ENCODE results near the gene MYO1G.

DNA sequence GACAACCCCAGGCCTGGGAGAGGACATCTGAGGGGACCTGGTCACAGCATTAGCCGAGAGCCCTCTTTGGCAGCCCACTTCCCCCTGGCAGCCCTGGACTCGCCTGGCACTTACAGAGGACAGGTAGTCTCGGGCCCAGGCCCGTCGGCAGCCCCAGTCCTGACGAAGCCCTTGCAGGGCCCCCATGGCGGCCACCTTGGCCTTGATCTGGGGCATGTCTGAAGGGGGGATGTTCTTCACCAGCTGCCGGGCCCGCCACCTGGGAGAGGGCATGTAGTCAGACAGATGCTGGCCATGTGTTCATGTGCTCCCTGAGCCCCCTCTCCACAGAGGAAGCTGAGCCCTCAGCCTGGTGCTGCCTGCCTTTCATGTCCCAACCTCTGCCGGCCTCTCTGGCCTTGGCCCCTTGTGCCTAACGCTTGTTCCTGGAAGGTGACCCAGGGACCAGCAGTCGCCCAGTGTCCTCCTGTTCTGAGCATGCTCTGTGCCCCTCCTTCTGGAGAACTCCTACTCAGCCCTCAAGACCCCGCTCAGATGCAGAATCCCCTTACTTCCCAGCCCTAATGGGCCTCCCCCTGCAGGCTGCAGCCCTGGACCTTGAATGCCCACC lies 13.9 kb downstream of the MYO1G start:
- TF ChIP-seq, protein P1, sequence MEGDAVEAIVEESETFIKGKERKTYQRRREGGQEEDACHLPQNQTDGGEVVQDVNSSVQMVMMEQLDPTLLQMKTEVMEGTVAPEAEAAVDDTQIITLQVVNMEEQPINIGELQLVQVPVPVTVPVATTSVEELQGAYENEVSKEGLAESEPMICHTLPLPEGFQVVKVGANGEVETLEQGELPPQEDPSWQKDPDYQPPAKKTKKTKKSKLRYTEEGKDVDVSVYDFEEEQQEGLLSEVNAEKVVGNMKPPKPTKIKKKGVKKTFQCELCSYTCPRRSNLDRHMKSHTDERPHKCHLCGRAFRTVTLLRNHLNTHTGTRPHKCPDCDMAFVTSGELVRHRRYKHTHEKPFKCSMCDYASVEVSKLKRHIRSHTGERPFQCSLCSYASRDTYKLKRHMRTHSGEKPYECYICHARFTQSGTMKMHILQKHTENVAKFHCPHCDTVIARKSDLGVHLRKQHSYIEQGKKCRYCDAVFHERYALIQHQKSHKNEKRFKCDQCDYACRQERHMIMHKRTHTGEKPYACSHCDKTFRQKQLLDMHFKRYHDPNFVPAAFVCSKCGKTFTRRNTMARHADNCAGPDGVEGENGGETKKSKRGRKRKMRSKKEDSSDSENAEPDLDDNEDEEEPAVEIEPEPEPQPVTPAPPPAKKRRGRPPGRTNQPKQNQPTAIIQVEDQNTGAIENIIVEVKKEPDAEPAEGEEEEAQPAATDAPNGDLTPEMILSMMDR (conservative IDR thresholded peaks at IDR 0.05; ENCODE audit: low read depth, low read length) = no peak
- no peak for TF ChIP-seq EZH2 (IDR thresholded peaks at IDR 0.05; ENCODE audit: borderline replicate concordance, low read depth, low read length, poor library complexity, severe bottlenecking)
